Measurements from ENCODE around the gene P4HA1.

The P4HA1 gene

GRCh38 chr10:72981028-72981881, 115.4 kb downstream of the P4HA1 start:
- in situ Hi-C loops (cut with HindIII; ENCODE audit: low sequenced_read_pairs) = no loop called here

GRCh38 chr10:72980348-72980747, 116.3 kb downstream of the P4HA1 start:
- in situ Hi-C loops (cut with HindIII; ENCODE audit: low sequenced_read_pairs) = no loop called here

DNA sequence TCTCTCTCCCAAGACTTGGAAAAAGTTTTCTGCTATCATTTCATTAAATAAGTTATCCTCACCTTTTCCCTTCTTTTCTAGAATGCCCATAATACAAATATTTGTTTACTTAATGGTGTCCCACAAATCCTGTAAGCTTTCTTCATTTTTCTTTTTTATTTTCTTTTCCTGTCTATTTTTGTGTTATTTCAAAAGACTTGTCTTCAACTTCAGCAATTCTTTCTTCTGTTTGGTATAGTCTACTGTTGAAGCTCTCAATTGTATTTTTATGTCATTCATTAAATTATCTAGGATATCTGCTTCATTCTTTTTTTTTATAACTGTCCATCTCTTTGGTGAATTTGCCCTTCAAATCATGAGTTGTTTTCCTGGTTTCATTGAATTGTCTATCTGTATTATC, 117.0 kb downstream of the P4HA1 start:
- in situ Hi-C loops (cut with HindIII; ENCODE audit: low sequenced_read_pairs) = no loop called here

- in situ Hi-C loops (cut with HindIII; ENCODE audit: low sequenced_read_pairs) = no loop called here
Observed at GRCh38 chr10:72976886-72977285, 119.8 kb downstream of the P4HA1 start.
